Adipocyte (in vitro differentiated cells): ENCODE results near the gene SNTG2.

Experiments used
- DNase-seq: peaks from one replicate; pipeline ENCODE4 v3.0.0-alpha.2; 2015; ENCODE audit warnings: low read depth
- H3K27me3 ChIP-seq: replicated peaks from 2 replicates; pipeline ENCODE4 v1.7.0; 2013; ENCODE audit warnings: mild to moderate bottlenecking, low read length, moderate library complexity; ENCODE audit not compliant: control insufficient read depth, insufficient read depth
- H3K36me3 ChIP-seq: 2 replicates; pipeline ENCODE4 v1.7.0; 2013; ENCODE audit warnings: low read length, mild to moderate bottlenecking, moderate library complexity; ENCODE audit not compliant: control insufficient read depth, insufficient read depth, severe bottlenecking
- H3K4me1 ChIP-seq: 2 replicates; pipeline ENCODE4 v1.7.0; 2013; ENCODE audit warnings: mild to moderate bottlenecking, low read length, moderate library complexity; ENCODE audit not compliant: control insufficient read depth, insufficient read depth
- H3K4me3 ChIP-seq: 2 replicates; pipeline ENCODE4 v1.7.0; 2013; ENCODE audit warnings: mild to moderate bottlenecking, low read length, moderate library complexity
- H3K9ac ChIP-seq: 2 replicates; pipeline ENCODE4 v1.7.0; 2013; ENCODE audit warnings: mild to moderate bottlenecking, low read length, moderate library complexity
- H3K9me3 ChIP-seq: 2 replicates; pipeline ENCODE4 v1.7.0; 2013; ENCODE audit warnings: mild to moderate bottlenecking, low read length, moderate library complexity; ENCODE audit not compliant: control insufficient read depth

SNTG2 gene

DNA sequence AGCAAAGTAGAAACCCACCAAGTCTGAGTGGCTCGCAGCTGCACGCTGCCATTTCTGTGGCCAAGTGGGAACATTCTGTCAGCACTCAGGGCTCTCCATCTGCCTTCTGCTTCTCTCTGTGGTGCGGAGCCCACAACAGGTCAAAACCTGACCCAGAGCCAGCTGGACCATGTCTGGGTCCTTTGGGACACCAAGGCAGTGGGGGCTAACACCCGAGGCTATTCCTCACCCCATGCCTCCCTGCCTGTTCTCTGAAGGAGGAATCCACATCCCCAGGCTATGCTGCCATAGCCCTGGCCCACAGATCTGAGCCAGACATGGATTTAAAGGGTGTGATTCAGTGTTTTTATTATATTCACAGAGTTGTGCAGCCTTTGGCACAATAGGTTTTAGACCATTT, 86.4 kb downstream of the SNTG2 start:
- H3K36me3 ChIP-seq: no peaks in the 10 kb centered on the region
- peaks cover 20% of the 10 kb centered on the region for H3K27me3 ChIP-seq
- no peaks in the 10 kb centered on the region for H3K4me1 ChIP-seq
- no peak for DNase-seq
- peaks cover 6% of the 10 kb centered on the region for H3K9me3 ChIP-seq
- H3K9ac ChIP-seq: no peak overlapping the region
- no peak overlapping the region for H3K4me3 ChIP-seq

DNA sequence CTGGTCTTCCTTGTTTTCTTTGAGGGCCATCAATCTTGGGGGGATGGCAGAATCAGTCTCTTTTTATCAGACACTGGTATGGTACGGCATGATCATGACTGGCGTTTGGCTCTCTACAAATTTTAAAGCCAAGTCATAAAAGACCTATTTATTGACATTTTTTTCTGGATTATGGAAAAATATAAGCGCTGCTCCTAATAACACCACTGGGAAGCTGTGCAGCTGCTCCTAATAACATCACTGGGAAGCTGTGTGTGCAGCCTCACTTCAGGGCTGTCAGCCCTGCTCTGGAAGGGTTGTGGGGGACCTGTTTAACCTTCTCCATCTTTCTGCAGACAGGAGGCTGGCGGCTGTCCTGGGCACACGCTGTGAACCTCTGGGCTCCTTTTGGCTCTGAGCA, 88.9 kb downstream of the SNTG2 start:
- no peak overlapping the region for H3K9ac ChIP-seq
- H3K27me3 ChIP-seq: peaks cover 18% of the 10 kb centered on the region
- H3K9me3 ChIP-seq: peaks cover 8% of the 10 kb centered on the region

DNA sequence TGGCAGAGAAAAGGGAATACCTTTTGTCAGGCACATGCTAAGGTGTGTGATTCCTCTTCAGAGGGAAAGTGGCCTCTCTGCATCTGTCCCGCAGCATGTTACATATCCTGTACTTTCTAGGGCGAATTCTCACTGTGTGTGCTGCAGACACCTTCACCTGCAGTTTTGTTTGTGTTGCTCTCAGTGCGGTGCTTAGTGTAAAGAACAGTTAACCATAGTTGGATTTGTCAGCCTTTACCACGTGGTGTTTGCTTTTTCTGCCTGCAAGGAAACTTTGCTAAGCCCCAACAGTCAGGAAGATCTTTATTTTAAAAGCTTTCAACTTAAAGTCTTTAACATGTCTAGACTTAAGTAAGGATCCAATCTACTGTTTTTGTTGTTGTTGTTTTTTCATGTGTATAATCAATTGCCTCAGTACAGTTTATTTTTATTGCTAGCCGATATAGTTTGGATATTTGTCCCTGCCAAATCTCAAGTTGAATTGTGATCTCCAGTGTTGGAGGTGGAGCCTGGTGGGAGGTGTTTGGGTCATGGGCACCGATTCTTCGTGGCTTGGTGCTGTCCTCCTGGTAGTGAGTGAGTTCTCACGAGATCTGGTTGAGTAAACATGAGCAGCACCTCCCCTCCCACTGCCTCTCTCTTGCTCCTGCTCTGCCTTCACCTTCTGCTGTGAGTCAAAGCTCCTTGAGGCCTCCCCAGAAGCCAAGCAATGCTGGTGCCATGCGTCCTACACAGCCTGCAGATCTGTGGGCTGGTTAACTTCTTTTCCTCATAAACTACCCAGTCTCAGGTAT, 90.6 kb downstream of the SNTG2 start:
- Histone ChIP-seq H3K27me3 (peaks cover 18% of the 10 kb centered on the region), H3K9ac (no peak overlapping the region), H3K4me1 (no peaks in the 10 kb centered on the region), H3K4me3 (no peak overlapping the region), H3K36me3 (no peaks in the 10 kb centered on the region), H3K9me3 (peaks cover 16% of the 10 kb centered on the region)
- no peak for DNase-seq

More for the DNA sequence above, 88.9 kb downstream of the SNTG2 start:
- H3K4me3 ChIP-seq: no peak overlapping the region
- no peaks in the 10 kb centered on the region for H3K36me3 ChIP-seq
- no peaks in the 10 kb centered on the region for H3K4me1 ChIP-seq
- DNase-seq: no peak

DNA sequence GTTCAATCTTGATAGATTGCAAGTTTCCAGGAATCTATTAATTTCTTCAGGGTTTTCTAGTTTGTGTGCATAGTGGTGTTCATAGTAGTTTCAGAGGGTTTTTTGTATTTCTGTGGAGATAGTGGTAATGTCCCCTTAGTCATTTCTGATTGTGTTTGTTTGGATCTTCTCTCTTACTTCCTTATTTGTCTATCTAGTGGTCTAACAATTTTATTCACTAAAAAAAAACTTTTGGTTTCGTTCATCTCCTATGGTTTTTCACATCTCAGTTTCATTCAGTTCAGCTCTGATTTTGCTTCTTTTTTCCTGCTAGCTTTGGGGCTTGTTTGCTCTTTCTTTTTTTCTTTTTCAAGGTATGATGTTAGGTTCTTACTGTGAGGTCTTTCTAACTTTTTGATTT, 94.5 kb downstream of the SNTG2 start:
- peaks cover 7% of the 10 kb centered on the region for H3K4me1 ChIP-seq
- peaks cover 10% of the 10 kb centered on the region for H3K27me3 ChIP-seq
- H3K4me3 ChIP-seq: no peak overlapping the region

DNA sequence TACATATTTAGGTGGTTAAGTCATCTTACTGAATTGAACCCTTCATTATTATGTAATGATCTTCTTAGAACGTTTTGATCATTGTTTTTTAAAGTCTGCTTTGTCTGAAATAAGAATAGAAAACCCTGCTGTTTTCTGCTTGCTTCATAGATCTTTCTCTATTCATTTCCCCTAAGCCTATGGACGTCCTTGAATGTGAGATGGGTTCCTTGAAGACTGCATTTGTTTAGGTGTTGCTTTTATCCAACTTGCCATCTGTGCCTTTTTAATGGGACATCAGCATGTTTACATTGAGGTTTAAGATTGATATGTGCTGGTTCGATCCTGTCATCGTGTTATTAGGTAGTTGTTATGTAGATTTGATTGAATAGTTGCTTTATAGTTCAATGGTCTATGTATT, 95.4 kb downstream of the SNTG2 start:
- Histone ChIP-seq H3K4me1 (peaks cover 7% of the 10 kb centered on the region), H3K36me3 (no peaks in the 10 kb centered on the region), H3K9me3 (peaks cover 26% of the 10 kb centered on the region), H3K4me3 (no peak overlapping the region), H3K9ac (no peak overlapping the region), H3K27me3 (peaks cover 10% of the 10 kb centered on the region)
- DNase-seq: no peak

More for the DNA sequence above, 94.5 kb downstream of the SNTG2 start:
- DNase-seq: no peak
- peaks cover 26% of the 10 kb centered on the region for H3K9me3 ChIP-seq
- H3K36me3 ChIP-seq: no peaks in the 10 kb centered on the region
- H3K9ac ChIP-seq: no peak overlapping the region

DNA sequence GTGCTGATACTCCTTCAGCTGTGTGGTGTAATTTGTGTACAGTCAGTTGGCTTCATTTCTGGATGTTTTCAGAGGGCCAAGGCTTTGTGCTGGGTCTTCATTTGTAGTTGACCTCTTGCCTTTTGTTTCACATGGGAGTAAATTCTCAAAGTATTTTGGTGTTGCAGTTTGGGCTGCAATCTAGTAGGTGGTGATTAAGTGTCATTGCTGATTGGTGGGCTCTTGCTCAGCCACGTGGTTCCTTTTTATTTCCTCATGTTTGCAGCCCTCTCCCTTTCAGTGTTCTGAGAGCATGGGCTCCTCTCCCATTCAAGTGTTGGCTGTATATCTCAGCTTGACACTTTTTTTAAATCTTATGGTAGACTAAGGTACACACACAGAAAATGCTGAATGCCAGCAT, 96.8 kb downstream of the SNTG2 start:
- H3K4me3 ChIP-seq: no peak overlapping the region
- no peak overlapping the region for H3K9ac ChIP-seq
- peaks cover 26% of the 10 kb centered on the region for H3K9me3 ChIP-seq
- H3K4me1 ChIP-seq: peaks cover 9% of the 10 kb centered on the region
- H3K36me3 ChIP-seq: no peaks in the 10 kb centered on the region
- DNase-seq: no peak
- H3K27me3 ChIP-seq: peaks cover 4% of the 10 kb centered on the region

DNA sequence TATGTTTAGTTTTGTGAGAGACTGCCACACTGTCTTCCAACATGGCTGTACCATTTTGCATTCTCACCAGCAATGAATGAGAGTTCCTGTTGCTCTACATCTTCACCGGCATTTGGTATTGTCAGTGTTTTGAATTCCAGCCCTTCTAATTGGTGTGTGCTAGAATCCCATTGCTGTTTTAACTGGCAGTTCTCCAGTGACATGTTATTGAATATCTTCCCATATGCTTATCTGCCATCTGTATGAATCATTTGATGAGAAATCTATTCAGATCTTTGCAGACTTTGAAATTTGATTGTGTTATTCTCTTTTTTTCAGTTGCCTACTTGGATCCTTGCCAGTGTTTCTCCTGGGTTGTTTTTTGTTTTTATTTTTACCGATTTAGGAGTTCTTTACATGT, 99.0 kb downstream of the SNTG2 start:
- Histone ChIP-seq H3K27me3 (no peaks in the 10 kb centered on the region), H3K9ac (no peak overlapping the region), H3K9me3 (peaks cover 18% of the 10 kb centered on the region), H3K4me1 (peaks cover 15% of the 10 kb centered on the region), H3K4me3 (no peak overlapping the region), H3K36me3 (no peaks in the 10 kb centered on the region)
- peak; percentile 22 for DNase-seq

DNA sequence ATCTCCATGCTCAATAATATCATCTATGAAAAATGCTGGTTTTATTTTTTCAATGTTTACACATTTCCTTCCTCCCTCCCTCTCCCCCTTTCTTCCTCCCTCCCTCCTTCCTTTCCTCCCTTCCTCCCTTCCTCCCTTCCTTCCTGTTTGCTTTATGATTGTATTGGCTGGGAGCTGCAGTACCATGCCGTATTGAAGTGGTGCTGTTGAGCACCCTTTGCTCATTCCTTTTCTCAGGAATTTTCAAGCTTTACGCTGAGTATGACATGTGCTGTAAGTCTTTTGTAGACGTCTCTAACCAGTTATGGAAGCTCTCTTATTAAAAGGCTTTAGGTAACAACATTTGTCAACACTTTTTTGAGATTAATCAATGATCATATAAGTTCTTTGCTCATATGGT, 100.4 kb downstream of the SNTG2 start:
- peaks cover 20% of the 10 kb centered on the region for H3K4me1 ChIP-seq

DNA sequence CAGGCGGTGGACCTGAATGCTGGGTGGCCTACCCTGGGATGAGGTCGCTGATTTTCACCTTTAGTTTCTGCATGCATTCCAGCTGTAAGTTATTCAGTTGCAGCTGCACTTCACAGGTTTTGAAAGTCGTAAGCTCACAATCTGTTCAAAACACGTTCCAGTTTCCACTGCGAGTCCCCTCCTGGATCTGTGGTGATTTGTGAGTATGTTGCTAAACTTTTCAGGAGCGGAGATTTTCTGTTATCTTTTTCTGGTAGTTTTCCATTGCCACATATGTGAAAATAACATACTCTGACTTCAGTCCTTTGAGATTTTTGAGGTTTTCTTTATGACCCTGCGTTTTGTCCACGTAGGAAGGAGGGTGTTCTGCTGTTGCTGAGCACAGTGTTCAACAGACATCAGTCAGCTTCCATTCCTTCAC, 102.1 kb downstream of the SNTG2 start:
- no peak overlapping the region for H3K4me3 ChIP-seq
- peaks cover 3% of the 10 kb centered on the region for H3K9me3 ChIP-seq
- H3K36me3 ChIP-seq: no peaks in the 10 kb centered on the region
- no peak overlapping the region for H3K9ac ChIP-seq
- no peaks in the 10 kb centered on the region for H3K27me3 ChIP-seq
- H3K4me1 ChIP-seq: peaks cover 16% of the 10 kb centered on the region
- DNase-seq: peak; percentile 41

More for the DNA sequence above, 100.4 kb downstream of the SNTG2 start:
- Histone ChIP-seq H3K4me3 (no peak overlapping the region), H3K27me3 (no peaks in the 10 kb centered on the region), H3K9ac (no peak overlapping the region), H3K36me3 (no peaks in the 10 kb centered on the region), H3K9me3 (peaks cover 11% of the 10 kb centered on the region)
- no peak for DNase-seq

DNA sequence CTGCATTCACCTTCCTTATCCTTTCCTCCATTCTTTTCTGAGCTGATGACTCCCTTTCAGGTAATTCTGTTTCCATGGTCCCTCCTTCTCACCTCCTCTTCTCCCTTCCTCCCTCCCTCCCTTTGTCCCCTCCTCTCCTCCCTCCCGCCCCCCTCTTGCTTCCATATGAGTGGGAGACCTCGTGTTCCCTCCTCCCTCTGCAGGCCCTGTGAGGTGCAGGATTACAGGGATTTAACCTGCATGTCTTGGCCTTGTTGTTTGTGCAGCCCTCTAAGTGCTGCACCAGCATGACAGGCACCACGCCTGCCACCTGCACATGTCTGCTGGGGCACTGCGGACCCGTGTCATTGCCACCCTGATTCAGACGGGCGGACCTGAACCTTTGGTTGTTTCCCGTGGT, 103.1 kb downstream of the SNTG2 start:
- H3K4me3 ChIP-seq: no peak overlapping the region
- DNase-seq: no peak
- no peak overlapping the region for H3K9ac ChIP-seq
- no peaks in the 10 kb centered on the region for H3K36me3 ChIP-seq
- no peaks in the 10 kb centered on the region for H3K9me3 ChIP-seq
- peaks cover 12% of the 10 kb centered on the region for H3K4me1 ChIP-seq
- no peaks in the 10 kb centered on the region for H3K27me3 ChIP-seq

DNA sequence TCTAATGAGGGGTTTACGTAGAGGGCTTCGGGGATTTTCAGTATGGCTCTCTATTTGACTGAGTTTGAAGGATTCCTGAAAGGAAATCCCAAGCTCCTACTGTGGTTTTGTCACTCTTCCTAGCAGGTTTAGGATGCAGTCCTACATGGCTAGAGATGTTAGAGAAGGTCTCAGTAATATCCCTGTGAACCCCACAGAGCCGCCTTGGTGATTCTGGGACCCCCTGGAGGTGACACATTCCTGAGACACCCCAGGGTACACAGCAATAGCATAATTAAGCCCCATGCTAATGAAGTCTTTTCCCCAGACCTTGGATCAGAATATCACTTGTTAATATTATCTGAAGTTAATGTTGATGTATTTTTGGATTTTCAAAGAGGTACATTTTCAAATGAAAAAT, 103.8 kb downstream of the SNTG2 start:
- DNase-seq: no peak
- H3K27me3 ChIP-seq: no peaks in the 10 kb centered on the region
- H3K4me3 ChIP-seq: no peak overlapping the region
- H3K9ac ChIP-seq: no peak overlapping the region
- H3K4me1 ChIP-seq: peaks cover 12% of the 10 kb centered on the region
- no peaks in the 10 kb centered on the region for H3K9me3 ChIP-seq
- no peaks in the 10 kb centered on the region for H3K36me3 ChIP-seq
